Activated naive CD4-positive, alpha-beta T cell (primary cell): ENCODE results near the gene NUPR1.
A peak's percentile ranks its signal among the peaks of the same experiment; 100 is the strongest.
"Not testable (repeated sequence)": the region's sequence is repeated elsewhere in the genome, so short reads cannot be mapped to it uniquely, and the experiment has no call there.

Experiments used
- DNase-seq, 4 experiments: peaks; one replicate each; lab custom pipeline; 2025; lab: John Stamatoyannopoulos, UW

The NUPR1 gene

GRCh38 chr16:28498666-28499381 is 40.0 kb downstream of the NUPR1 start:
- no peak for DNase-seq

DNA sequence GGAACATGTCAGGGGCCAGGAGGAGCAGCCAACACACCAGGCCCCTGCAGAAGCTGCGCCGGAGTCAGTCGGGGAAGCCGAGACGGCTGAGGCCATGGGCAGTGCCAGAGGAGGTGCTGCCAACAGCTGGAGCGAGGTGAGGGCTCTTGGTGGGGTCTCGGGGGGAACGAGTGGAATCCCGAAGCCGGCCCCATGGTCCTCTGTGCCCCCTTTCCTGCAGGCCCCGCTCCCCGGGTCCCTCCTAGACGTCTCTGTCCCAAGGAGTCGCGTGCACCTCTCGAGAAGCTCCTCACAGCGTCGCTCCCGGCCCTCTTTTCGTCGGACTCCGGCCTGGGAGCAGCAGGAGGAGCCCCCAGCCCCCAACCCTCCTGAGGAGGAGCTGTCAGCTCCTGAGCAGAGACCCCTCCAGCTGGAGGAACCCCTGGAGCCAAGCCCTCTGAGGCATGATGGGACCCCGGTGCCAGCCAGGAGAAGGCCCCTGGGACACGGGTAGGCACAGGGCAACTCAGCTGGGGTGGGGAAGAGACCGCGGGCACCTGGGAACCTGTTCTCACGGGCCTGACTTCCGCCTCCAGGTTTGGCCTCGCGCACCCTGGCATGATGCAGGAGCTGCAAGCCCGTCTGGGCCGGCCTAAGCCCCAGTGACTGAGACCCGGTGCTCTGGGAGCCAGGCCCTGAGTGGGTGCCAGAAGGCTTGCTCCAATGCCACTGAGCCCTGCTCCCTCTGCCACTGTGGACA is 40.7 kb downstream of the NUPR1 start:
- DNase-seq: no peak

GRCh38 chr16:28497386-28497785 is 41.4 kb downstream of the NUPR1 start:
- DNase-seq: no peak

GRCh38 chr16:28496844-28497243 is 41.9 kb downstream of the NUPR1 start:
- no peak for DNase-seq

DNA sequence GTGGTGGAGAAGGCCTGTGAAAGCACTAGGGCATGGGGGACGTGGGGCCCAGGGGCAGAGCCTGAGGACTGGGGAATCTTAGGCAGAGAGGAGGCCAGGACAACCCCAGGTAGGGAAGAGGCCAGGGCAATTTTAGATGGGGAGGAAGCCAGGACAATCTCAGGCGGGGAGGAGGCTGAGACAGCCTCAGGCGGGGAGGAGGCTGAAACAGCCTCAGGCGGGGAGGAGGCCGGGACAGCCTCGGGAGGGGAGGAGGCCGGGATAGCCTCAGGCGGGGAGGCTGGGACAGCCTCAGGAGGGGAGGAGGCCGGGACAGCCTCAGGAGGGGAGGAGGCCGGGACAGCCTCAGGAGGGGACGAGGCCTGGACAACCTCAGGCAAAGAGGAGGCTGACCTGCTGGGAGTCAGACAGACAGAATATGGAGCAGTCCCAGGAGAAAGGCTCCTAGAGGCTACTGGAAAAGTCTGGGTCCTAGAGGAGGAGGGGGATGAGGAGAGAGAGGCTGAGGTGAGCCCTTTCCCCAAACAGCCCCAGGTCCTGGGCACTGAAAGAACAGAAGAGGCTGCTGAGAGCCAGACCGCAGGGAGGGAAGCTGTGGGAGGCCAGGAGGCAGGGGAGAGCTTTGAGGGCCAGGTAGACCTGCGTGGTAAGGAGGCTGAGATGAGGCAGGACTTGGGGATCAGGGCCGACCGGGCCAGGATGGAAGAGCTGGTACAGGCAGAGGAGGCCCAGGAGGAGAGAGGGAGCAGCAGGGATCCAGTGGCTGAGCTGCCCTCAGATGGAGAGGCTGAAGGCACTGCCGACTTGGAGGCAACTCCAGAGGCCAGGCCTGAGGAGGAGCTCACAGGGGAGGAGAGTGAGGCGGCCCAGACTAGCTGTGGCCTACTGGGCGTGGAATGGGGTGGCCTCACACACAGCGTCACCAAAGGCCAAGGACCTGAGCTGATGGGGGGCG is 42.7 kb downstream of the NUPR1 start:
- DNase-seq: no peak

- DNase-seq: peak in 2 of 4 experiments; percentile 9 to 11
Measured at GRCh38 chr16:28495098-28495793, 43.5 kb downstream of the NUPR1 start.

GRCh38 chr16:28494121-28494851 is 44.5 kb downstream of the NUPR1 start, which contains the start of gene APOBR:
Gene APOBR, plus strand, starts transcription at chr16:28494643. Its CDS starts 39 bp downstream, at chr16:28494682.
- peak; percentile 26 to 72 (median 61) for DNase-seq

DNA sequence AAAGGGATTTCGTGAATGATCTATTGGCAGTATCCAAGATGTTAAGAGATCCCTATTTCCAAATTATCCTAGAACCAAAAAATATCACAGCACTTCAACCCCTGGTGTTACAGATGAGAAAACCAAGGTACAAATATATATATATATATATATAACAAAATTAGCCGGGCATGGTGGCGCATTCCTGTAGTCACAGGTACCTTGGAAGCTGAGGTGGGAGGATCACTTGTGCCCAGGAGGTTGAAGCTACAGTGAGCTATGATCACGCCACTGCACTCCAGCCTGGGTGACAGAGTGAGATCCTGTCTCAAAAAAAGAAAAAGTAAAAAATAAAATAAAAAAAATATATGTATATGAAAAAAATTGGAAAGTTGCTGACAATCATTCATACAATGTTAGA is 46.3 kb downstream of the NUPR1 start:
- no peak for DNase-seq

DNA sequence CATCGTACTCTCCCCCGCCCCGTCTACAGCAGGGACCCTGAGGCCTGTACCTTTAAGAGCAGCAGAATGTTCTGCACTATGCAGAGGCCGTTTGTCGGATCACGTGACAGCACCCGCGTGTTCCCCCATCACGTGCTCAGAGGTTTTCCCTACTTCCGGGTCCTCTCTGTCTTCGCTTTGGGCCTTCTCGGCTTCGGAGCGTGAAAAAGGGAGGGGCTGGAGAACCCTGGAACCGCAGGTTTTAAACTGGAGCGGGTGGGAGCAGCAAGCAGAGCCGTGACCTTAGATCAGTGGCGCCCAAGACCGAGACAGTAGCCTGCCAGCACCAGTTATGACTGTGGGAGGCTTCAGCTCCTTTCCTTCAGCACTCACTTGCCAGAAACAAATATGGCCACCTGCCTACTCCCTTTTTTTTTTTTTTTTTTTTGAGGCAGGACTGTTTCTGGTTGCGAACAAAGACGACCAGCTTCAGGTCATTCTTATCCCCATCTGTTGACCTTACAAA is 46.8 kb downstream of the NUPR1 start, which contains the start of gene CLN3:
CLN3 (minus strand) TSS at position 105 of the 505 bp plus-strand sequence. CDS start 315 bp downstream, outside the sequence.
- DNase-seq: peak; percentile 52 to 73 (median 68)

DNA sequence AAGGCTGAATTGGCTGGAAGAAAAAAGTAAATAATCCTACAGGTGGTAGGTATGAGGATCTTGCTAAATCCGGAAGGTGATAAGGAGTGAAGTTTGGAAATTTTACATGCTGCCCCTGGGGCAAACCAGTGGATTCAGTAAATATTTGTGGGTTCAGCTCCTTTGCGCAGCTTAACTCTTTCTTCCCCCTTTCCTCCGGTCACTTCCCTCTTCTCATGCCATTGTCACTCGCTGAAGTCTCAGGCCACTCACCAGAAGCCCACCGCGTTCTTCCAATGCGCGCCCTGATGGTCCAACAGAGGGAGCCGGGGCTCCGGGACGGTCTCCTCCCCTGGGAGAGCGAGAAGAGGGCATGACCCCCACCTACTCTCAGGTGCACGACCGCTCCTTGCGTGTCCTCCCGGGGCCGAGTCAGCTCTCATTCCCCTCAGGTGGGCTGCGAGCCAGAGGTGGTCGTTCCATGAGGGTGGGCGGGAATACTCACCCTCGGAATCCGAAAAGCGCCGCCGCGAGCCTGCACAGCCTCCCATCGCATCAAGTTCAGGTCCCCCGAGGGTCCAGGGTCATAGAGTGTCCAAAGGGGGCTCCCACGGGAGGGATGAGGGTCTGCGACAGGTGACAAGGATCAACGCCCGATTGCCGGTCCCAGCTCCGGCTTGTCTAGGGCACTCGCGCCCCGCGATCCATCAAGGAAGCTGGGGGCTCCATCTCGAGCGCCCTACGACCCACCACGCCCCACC is 47.4 kb downstream of the NUPR1 start:
- no peak for DNase-seq

DNA sequence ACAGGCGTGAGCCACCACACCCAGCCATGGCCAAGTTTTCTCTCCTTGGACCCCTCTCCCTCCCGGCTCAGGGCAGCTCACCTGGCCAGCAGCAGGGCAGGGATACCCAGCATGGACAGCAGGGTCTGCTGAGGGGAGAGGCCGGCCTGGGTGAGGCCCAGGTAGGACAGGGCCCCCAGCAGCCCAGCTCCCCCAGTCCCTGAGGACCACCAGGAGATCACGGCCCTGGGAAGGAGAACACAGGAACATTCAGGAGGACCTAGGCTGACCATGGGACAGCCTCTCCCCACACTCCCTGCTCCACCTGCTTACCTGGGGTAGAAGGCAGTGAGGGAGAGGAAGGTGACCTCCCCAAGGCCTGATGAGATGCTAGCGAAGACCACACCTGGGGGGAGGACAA is 52.5 kb downstream of the NUPR1 start:
- no peak for DNase-seq

- DNase-seq: not testable (repeated sequence)
Measured at GRCh38 chr16:28483361-28483760, 55.4 kb downstream of the NUPR1 start.
